H1 (cell line): ENCODE results near the gene HNF4A. TPM values are rescaled to one million over a fixed set of nuclear protein-coding genes. Genes with fewer than 3 reads are reported as not detected.

Experiments used
- ASH2L ChIP-seq: fragments of 200-600, 300-600 bp; sonication (generic); IDR thresholded peaks from one replicate; pipeline ENCODE4 v1.7.1; 2017; ENCODE audit warnings: low read length
- HDAC6 ChIP-seq: IDR thresholded peaks from one replicate; pipeline ENCODE4 v1.7.1; 2012; ENCODE audit warnings: low read depth, mild to moderate bottlenecking, inconsistent platforms, low read length, moderate library complexity
- PHF8 ChIP-seq: fragments of 200-600 bp; sonication (generic); conservative IDR thresholded peaks from 2 replicates; pipeline ENCODE4 v1.7.1; 2012; ENCODE audit warnings: low read depth, mild to moderate bottlenecking, inconsistent platforms, low read length, moderate library complexity
- RNF2 ChIP-seq: fragments of 200-900, 300-1000 bp; sonication (generic); IDR thresholded peaks from 2 replicates; pipeline ENCODE4 v1.7.1; 2016; ENCODE audit warnings: borderline replicate concordance, low read depth, mild to moderate bottlenecking, antibody characterized with exemption, low read length; ENCODE audit not compliant: poor library complexity, severe bottlenecking; ENCODE audit errors: missing control alignments
- SAP30 ChIP-seq: fragments of 300-600 bp; sonication (generic); IDR thresholded peaks from 2 replicates; pipeline ENCODE4 v1.7.1; 2012; ENCODE audit warnings: low read length, moderate library complexity, mild to moderate bottlenecking, inconsistent platforms; ENCODE audit not compliant: insufficient read depth, insufficient replicate concordance
- SIX5 ChIP-seq: IDR thresholded peaks from 2 replicates; pipeline ENCODE4 v1.6.1; 2011; ENCODE audit warnings: mild to moderate bottlenecking, low read depth, low read length
- polyA plus RNA-seq, 7 experiments: library from polyadenylated mRNA; depleted of rRNA in 3 of 7; stranded (reverse) in 5 of 7; unstranded in 2 of 7; fragments of >200 nt in 5 of 7; fragments of 200-250 nt in 2 of 7; gene quantifications; 1 replicate in 5 of 7; 2 replicates in 1 of 7; 4 replicates in 1 of 7; pipeline versions ENCODE4 v1.2.1 to v1.2.3, GENCODE V29; 2011 to 2013; ENCODE audit warnings: missing spikeins in 2 of 7, mixed read lengths in 2 of 7
- total RNA-seq: library from RNA; stranded (reverse); fragmentation: NEBNext Ultra II Directional; extraction: Animal tissue kit (Norgen Biotek cat#: 25700); gene quantifications from 2 replicates; pipeline ENCODE4 v1.2.1, GENCODE V29; 2021
- TF ChIP-seq, protein P1 (sequence below): fragments of 300-600 bp; sonication (generic); IDR thresholded peaks from 2 replicates; pipeline ENCODE4 v1.7.1; 2012; ENCODE audit warnings: low read length, moderate library complexity, mild to moderate bottlenecking, inconsistent platforms; ENCODE audit not compliant: insufficient replicate concordance
- TF ChIP-seq, protein P2 (sequence below): IDR thresholded peaks from 2 replicates; pipeline ENCODE4 v1.6.1; 2011; ENCODE audit warnings: low read depth, mild to moderate bottlenecking, low read length; ENCODE audit not compliant: insufficient read depth

The HNF4A gene
- total and polyA plus RNA-seq, 2 of the 8 experiments (the other 6 are each of a cell fraction or from before 2014, with no cell fraction given): 0.03 TPM; not detected in 1

DNA sequence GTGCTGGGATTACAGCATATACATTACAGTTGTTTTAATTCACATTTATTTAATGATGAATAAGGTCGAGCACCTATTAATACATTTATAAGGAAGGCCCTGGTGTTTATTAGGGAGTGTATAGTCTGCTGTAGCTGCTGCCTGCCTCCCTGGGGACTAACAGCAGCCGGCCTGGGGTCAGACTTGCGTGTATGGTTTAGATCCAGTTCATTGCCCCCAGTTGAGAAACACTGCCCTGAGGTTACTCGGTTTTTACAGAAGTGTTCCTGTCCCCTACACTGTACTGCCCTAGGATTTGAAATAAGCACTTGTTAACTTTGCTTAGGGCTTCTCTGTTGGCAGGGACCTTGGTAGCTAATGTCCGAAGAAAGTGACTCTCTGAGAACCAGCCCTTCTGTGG, 124.1 kb downstream of the HNF4A start (continued):
- TF ChIP-seq, protein P1, sequence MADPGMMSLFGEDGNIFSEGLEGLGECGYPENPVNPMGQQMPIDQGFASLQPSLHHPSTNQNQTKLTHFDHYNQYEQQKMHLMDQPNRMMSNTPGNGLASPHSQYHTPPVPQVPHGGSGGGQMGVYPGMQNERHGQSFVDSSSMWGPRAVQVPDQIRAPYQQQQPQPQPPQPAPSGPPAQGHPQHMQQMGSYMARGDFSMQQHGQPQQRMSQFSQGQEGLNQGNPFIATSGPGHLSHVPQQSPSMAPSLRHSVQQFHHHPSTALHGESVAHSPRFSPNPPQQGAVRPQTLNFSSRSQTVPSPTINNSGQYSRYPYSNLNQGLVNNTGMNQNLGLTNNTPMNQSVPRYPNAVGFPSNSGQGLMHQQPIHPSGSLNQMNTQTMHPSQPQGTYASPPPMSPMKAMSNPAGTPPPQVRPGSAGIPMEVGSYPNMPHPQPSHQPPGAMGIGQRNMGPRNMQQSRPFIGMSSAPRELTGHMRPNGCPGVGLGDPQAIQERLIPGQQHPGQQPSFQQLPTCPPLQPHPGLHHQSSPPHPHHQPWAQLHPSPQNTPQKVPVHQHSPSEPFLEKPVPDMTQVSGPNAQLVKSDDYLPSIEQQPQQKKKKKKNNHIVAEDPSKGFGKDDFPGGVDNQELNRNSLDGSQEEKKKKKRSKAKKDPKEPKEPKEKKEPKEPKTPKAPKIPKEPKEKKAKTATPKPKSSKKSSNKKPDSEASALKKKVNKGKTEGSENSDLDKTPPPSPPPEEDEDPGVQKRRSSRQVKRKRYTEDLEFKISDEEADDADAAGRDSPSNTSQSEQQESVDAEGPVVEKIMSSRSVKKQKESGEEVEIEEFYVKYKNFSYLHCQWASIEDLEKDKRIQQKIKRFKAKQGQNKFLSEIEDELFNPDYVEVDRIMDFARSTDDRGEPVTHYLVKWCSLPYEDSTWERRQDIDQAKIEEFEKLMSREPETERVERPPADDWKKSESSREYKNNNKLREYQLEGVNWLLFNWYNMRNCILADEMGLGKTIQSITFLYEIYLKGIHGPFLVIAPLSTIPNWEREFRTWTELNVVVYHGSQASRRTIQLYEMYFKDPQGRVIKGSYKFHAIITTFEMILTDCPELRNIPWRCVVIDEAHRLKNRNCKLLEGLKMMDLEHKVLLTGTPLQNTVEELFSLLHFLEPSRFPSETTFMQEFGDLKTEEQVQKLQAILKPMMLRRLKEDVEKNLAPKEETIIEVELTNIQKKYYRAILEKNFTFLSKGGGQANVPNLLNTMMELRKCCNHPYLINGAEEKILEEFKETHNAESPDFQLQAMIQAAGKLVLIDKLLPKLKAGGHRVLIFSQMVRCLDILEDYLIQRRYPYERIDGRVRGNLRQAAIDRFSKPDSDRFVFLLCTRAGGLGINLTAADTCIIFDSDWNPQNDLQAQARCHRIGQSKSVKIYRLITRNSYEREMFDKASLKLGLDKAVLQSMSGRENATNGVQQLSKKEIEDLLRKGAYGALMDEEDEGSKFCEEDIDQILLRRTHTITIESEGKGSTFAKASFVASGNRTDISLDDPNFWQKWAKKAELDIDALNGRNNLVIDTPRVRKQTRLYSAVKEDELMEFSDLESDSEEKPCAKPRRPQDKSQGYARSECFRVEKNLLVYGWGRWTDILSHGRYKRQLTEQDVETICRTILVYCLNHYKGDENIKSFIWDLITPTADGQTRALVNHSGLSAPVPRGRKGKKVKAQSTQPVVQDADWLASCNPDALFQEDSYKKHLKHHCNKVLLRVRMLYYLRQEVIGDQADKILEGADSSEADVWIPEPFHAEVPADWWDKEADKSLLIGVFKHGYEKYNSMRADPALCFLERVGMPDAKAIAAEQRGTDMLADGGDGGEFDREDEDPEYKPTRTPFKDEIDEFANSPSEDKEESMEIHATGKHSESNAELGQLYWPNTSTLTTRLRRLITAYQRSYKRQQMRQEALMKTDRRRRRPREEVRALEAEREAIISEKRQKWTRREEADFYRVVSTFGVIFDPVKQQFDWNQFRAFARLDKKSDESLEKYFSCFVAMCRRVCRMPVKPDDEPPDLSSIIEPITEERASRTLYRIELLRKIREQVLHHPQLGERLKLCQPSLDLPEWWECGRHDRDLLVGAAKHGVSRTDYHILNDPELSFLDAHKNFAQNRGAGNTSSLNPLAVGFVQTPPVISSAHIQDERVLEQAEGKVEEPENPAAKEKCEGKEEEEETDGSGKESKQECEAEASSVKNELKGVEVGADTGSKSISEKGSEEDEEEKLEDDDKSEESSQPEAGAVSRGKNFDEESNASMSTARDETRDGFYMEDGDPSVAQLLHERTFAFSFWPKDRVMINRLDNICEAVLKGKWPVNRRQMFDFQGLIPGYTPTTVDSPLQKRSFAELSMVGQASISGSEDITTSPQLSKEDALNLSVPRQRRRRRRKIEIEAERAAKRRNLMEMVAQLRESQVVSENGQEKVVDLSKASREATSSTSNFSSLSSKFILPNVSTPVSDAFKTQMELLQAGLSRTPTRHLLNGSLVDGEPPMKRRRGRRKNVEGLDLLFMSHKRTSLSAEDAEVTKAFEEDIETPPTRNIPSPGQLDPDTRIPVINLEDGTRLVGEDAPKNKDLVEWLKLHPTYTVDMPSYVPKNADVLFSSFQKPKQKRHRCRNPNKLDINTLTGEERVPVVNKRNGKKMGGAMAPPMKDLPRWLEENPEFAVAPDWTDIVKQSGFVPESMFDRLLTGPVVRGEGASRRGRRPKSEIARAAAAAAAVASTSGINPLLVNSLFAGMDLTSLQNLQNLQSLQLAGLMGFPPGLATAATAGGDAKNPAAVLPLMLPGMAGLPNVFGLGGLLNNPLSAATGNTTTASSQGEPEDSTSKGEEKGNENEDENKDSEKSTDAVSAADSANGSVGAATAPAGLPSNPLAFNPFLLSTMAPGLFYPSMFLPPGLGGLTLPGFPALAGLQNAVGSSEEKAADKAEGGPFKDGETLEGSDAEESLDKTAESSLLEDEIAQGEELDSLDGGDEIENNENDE: no peak
- TF ChIP-seq ASH2L (no peak), SAP30 (no peak), SIX5 (no peak), HDAC6 (no peak), PHF8 (no peak), RNF2 (no peak)
- TF ChIP-seq, protein P2, sequence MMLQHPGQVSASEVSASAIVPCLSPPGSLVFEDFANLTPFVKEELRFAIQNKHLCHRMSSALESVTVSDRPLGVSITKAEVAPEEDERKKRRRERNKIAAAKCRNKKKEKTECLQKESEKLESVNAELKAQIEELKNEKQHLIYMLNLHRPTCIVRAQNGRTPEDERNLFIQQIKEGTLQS: no peak
